Mesodermal cell (in vitro differentiated cells): Measurements from ENCODE around the gene COQ10A.
A peak's percentile ranks its signal among the peaks of the same experiment; 100 is the strongest.

ENCODE experiments used
- H3K27ac ChIP-seq: 2 replicates; pipeline ENCODE4 v1.7.0; 2013; ENCODE audit warnings: mild to moderate bottlenecking, low read depth, low read length, moderate library complexity; ENCODE audit not compliant: severe bottlenecking
- H3K36me3 ChIP-seq: 2 replicates; pipeline ENCODE4 v1.7.1; 2013; ENCODE audit warnings: mild to moderate bottlenecking, low read length, moderate library complexity; ENCODE audit not compliant: control insufficient read depth, insufficient read depth
- H3K4me1 ChIP-seq: one replicate; pipeline ENCODE4 v1.7.1; 2013; ENCODE audit warnings: mild to moderate bottlenecking, low read length; ENCODE audit not compliant: insufficient read depth, control insufficient read depth, poor library complexity, severe bottlenecking
- H3K4me3 ChIP-seq: 2 replicates; pipeline ENCODE4 v1.7.0; 2013; ENCODE audit warnings: low read length, control low read depth, mild to moderate bottlenecking; ENCODE audit not compliant: insufficient read depth, poor library complexity, severe bottlenecking; ENCODE audit errors: extremely low read depth
- H3K9me3 ChIP-seq: 2 replicates; pipeline ENCODE4 v1.7.1; 2013; ENCODE audit warnings: mild to moderate bottlenecking, low read length, moderate library complexity; ENCODE audit not compliant: control insufficient read depth
- WGBS, 2 experiments: methylation state at CpG; one replicate each; pipeline ENCODE4 v1.1.5; 2013; ENCODE audit warnings: missing lambda C conversion rate in 2 of 2; ENCODE audit not compliant: insufficient coverage in 2 of 2; 5-methylcytosine and 5-hydroxymethylcytosine counted together

COQ10A gene

GRCh38 chr12:56243731-56244181, 23.0 kb upstream of the COQ10A start:
- H3K9me3 ChIP-seq, result no peaks in the 10 kb centered on the region
- no peak overlapping the region for H3K4me3 ChIP-seq
- no peak overlapping the region for H3K27ac ChIP-seq
- peaks cover 90% of the 10 kb centered on the region for H3K36me3 ChIP-seq
- WGBS, 2 experiments, result 93% methylated on average over 3 of the region's 3 CpGs; no CpG with 5 or more reads in 1 of the 2 experiments
- H3K4me1 ChIP-seq, result no peaks in the 10 kb centered on the region

GRCh38 chr12:56244494-56244893, 22.2 kb upstream of the COQ10A start:
- H3K36me3 ChIP-seq, result peaks cover 93% of the 10 kb centered on the region
- H3K9me3 ChIP-seq, result no peaks in the 10 kb centered on the region
- H3K4me1 ChIP-seq, result no peaks in the 10 kb centered on the region
- no peak overlapping the region for H3K4me3 ChIP-seq
- no peak overlapping the region for H3K27ac ChIP-seq
- WGBS, 2 experiments, result 96% methylated on average over 13 to 14 of the region's 14 CpGs

DNA sequence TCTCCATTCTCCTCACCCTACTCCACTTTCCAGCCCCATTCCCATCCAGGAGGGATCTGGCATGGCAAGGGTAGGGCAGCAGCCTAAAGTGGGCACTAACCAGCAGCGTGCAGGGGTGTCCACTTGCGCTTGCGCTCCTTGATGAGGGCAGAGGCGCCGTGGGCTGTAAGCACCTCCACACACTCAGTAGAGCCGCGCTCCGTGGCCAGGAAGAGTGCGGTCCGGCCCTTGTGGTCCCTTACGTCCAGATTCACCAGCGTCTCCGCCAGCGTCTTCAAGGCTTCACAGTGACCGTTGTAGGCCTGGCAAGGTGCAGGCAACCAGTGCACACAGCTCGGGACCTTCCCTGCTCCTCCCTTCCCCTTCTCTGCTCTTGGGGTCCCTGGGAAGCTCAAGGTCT, 18.8 kb upstream of the COQ10A start:
- 95 to 98% methylated on average over 16 of the region's 16 CpGs for WGBS, 2 experiments
- H3K36me3 ChIP-seq, result peaks cover 94% of the 10 kb centered on the region

DNA sequence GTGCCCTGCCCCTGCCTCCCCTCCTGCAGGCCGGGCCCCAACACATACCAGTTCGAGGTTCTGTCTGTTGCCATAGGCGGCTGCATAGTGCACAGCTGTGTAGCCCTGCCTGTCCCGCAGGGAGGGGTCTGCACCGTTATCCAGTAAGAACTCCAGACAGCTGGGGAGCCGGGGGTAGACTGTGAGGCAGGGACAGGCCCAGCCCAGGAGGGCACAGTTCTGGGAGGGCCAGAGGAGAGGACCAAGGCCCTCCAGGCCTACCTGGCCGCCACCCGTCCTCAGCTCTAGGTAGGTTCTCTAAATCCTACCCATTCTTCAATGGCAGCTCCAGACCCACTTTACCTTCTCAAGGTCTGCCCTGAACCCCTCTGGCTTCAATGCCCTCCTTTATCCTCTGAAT, 18.0 kb upstream of the COQ10A start:
- H3K36me3 ChIP-seq, result peaks cover 94% of the 10 kb centered on the region
- no peak overlapping the region for H3K27ac ChIP-seq
- H3K9me3 ChIP-seq, result no peaks in the 10 kb centered on the region
- WGBS, 2 experiments, result 89 to 96% methylated on average over 6 of the region's 8 CpGs
- no peak overlapping the region for H3K4me3 ChIP-seq
- H3K4me1 ChIP-seq, result no peaks in the 10 kb centered on the region

More for the DNA sequence above, 18.8 kb upstream of the COQ10A start:
- Histone ChIP-seq H3K4me1 (no peaks in the 10 kb centered on the region), H3K9me3 (no peaks in the 10 kb centered on the region), H3K4me3 (no peak overlapping the region), H3K27ac (no peak overlapping the region)

GRCh38 chr12:56252649-56253048, 14.1 kb upstream of the COQ10A start:
- peaks cover 94% of the 10 kb centered on the region for H3K36me3 ChIP-seq
- WGBS, 2 experiments, result 92 to 100% methylated on average over 2 to 3 of the region's 3 CpGs
- H3K27ac ChIP-seq, result no peak overlapping the region

DNA sequence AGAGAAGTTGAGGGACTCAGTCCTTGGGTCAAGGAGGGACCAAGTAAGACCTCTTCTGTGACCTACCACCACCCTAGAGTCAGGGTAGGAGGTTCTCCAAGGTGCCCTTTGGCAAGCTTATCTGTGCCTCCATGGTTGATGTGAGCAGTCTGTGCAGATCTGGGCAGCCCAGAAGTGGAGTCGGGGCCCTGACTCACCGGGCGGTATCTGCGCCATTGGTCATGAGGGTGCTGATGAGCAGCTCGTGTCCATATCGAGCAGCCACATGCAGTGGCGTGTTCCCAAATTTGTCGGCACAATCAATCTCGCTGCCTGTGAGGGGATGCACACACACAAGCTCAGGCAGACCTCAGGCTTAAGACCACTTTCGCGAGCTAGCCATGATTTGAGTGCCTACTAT, 13.7 kb upstream of the COQ10A start:
- Histone ChIP-seq H3K27ac (no peak overlapping the region), H3K4me3 (no peak overlapping the region), H3K9me3 (no peaks in the 10 kb centered on the region), H3K36me3 (peaks cover 90% of the 10 kb centered on the region), H3K4me1 (peaks cover 11% of the 10 kb centered on the region)
- WGBS, 2 experiments, result 98 to 99% methylated on average over 11 of the region's 11 CpGs

More at GRCh38 chr12:56252649-56253048, 14.1 kb upstream of the COQ10A start:
- H3K4me3 ChIP-seq, result no peak overlapping the region
- peaks cover 11% of the 10 kb centered on the region for H3K4me1 ChIP-seq
- no peaks in the 10 kb centered on the region for H3K9me3 ChIP-seq

DNA sequence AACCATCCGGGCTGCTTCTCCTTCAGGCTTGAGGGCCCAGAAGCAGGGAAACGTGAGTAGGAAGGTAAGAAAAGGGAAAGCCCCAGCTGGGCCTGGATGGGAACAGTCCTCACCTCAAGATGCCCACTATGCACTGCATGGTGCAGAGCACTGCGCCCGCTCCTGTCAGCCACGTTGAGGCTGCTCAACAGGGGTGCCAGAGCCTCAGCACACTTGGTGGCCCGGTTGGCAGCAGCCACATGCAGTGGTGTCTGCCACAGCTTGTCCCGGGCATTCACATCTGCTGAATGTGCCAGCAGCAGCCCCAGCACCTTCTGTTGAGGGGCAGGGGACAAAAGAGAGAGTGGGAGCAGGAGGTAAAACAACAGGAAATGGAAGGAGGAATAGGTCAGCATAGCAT, 11.1 kb upstream of the COQ10A start:
- Histone ChIP-seq H3K4me3 (no peak overlapping the region), H3K27ac (no peak overlapping the region), H3K9me3 (no peaks in the 10 kb centered on the region), H3K4me1 (peaks cover 11% of the 10 kb centered on the region), H3K36me3 (peaks cover 64% of the 10 kb centered on the region)
- WGBS, 2 experiments, result 98% methylated on average over 6 to 7 of the region's 7 CpGs

DNA sequence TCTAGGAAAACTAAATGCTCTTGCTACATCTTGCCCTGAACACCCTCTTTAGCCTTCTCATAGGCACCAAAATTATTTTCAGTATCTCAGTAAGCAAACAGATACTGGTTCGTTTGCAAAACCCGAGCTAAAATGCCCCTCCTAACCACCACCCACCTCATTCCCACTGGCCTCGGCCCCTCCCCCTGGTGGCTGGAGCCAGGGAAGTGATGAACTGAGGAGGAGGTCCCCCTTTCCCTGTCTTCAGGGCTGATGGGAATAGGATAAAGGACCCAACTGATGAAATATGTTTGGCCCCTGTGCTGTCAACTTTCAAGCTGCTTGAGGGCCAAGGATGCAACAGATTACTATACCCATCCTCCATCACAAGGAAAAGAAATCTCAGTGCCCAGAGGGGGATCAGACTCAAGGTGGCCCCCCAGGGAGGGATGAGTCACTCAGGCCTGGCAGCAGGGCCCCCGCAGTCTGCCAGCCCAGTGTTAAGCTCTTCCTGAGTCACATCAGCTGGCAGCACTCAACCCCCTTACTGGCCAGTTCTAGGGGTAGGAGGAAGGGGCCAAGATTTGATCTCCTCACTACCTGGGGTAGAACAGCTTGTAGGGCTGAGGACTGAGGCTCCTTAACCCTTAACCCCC, 10.3 kb upstream of the COQ10A start:
- H3K36me3 ChIP-seq, result peaks cover 58% of the 10 kb centered on the region
- no peak overlapping the region for H3K27ac ChIP-seq
- H3K4me1 ChIP-seq, result peaks cover 11% of the 10 kb centered on the region
- WGBS, 2 experiments, result 58% methylated on average over 2 of the region's 4 CpGs; no CpG with 5 or more reads in 1 of the 2 experiments
- H3K9me3 ChIP-seq, result no peaks in the 10 kb centered on the region
- H3K4me3 ChIP-seq, result peak overlapping the region; percentile 99

DNA sequence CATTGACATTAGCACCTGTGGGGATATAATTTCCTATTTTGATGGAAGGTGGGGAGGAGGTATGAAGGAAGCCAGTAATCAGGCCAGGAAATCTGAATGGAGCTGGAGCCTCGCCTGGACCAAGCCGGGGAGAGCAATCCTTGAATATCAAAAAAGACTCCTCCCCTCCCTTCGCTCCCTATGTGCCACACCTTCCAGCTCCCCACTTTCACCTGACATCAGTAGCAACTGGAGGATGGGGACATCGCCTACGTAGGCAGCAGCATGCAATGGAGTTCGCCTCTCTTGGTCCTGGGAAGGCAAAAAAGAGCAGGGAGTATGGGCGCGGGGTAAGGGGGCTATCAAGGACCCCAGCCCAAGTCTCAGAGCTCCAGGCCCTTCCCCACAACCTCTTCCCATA, 9.7 kb upstream of the COQ10A start:
- WGBS, 2 experiments, result 17 to 39% methylated on average over 3 to 8 of the region's 8 CpGs
- peak overlapping the region; percentile 59 for H3K27ac ChIP-seq

DNA sequence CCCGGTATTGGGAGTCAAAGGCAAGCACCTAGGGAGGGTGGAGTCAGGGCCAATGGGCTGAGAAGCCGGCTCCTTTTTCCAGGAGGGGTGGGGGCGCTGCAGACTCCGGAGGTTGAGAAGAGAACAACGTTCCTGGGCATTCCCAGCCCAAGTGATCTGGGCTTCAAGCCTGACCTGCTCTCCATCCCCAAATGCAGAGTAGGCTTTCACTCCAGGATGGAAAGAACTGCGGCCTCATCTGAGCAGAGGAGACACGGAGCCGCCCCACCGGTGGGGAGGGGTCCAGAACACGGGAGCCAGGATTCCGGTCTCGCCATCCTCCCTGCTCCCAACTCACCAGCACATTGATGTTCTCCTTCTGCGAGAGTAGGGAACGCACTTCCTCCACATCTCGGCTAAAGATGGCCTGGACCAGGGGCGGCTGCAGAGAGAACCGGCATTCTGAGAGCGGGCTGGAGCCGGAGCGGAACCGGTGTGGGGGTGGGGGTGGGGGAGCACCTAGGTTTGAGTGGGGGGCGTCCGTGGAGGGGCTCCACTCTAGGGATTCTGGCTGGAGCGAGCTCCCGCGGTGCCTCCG, 9.2 kb upstream of the COQ10A start:
- H3K27ac ChIP-seq, result peak overlapping the region; percentile 59
- H3K4me1 ChIP-seq, result peaks cover 11% of the 10 kb centered on the region
- WGBS, 2 experiments, result 1% methylated on average over 16 to 24 of the region's 27 CpGs
- H3K4me3 ChIP-seq, result peak overlapping the region; percentile 99
- H3K36me3 ChIP-seq, result peaks cover 47% of the 10 kb centered on the region
- no peaks in the 10 kb centered on the region for H3K9me3 ChIP-seq

More for the DNA sequence above, 9.7 kb upstream of the COQ10A start:
- H3K4me1 ChIP-seq, result peaks cover 11% of the 10 kb centered on the region
- H3K4me3 ChIP-seq, result peak overlapping the region; percentile 99
- H3K36me3 ChIP-seq, result peaks cover 52% of the 10 kb centered on the region
- no peaks in the 10 kb centered on the region for H3K9me3 ChIP-seq
